ENCODE measurements around the gene CAPN9. TPM values are rescaled to one million over a fixed set of nuclear protein-coding genes. Genes with fewer than 3 reads are reported as not detected.
"Not testable (repeated sequence)": the region's sequence is repeated elsewhere in the genome, so short reads cannot be mapped to it uniquely, and the experiment has no call there.

The CAPN9 gene
- total RNA-seq, 6 experiments from 2014 or later, result not detected

DNA sequence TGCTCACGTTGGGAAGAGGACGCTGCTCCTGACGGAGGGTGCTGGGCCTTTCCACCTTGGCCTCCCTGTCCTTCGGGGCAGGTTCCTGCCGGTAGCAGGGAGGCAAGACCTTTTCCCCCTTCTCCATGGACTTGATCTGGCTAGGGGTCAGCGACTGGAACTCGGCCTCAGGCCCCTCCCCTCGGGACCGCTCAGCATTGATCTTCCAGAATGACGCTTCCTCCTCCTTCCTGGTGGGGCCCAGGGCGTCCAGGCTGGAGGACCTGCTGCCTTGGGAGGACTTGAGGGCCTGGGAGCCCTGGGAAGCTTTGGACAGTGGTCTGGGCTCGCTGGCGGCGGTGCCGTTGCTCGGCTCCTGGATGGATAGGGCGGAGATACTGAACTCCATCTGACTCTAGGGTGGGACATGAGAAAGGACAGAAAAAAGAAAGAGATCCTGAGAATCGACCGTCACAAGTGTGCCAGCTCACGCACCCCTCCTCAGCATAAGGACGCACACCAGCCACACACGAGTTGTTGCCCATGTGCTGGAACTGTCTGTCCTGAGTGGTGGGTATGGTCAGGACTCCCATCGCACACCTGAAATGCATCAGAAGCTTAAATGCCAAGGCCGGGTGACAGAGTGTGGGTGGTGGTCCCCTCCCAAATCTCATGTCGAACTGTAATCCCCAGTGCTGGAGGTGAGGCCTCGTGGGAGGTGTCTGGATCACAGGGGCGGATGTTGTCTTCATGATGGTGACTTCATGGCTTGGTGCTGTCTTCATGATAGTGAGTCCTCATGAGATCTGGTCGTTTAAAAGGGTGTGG lies 96.5 kb downstream of the CAPN9 start:
- no peaks in the 10 kb centered on the region for H3K27me3 ChIP-seq
- H3K9me3 ChIP-seq, result no peaks in the 10 kb centered on the region
- H3K36me3 ChIP-seq, result peaks cover 0 to 7% (median 0%) of the 10 kb centered on the region in 4 donors
- ATAC-seq (peak in 1 of 4 donors; percentile 23), DNase-seq (no peak)
- TF ChIP-seq POLR2A (IDR thresholded peaks at IDR 0.05), result no peak
- TF ChIP-seq, protein P1, sequence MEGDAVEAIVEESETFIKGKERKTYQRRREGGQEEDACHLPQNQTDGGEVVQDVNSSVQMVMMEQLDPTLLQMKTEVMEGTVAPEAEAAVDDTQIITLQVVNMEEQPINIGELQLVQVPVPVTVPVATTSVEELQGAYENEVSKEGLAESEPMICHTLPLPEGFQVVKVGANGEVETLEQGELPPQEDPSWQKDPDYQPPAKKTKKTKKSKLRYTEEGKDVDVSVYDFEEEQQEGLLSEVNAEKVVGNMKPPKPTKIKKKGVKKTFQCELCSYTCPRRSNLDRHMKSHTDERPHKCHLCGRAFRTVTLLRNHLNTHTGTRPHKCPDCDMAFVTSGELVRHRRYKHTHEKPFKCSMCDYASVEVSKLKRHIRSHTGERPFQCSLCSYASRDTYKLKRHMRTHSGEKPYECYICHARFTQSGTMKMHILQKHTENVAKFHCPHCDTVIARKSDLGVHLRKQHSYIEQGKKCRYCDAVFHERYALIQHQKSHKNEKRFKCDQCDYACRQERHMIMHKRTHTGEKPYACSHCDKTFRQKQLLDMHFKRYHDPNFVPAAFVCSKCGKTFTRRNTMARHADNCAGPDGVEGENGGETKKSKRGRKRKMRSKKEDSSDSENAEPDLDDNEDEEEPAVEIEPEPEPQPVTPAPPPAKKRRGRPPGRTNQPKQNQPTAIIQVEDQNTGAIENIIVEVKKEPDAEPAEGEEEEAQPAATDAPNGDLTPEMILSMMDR (IDR thresholded peaks at IDR 0.05), result no peak
- 83% methylated on average over 4 of the region's 28 CpGs for WGBS (ENCODE audit: insufficient coverage, low coverage, low lambda C conversion rate, missing lambda C conversion rate)
- H3K4me1 ChIP-seq, result no peaks in the 10 kb centered on the region
- H3K27ac ChIP-seq, result no peak overlapping the region
- intact Hi-C loops (cut with DNase I), result no loop called here
- no peak overlapping the region for H3K4me3 ChIP-seq

DNA sequence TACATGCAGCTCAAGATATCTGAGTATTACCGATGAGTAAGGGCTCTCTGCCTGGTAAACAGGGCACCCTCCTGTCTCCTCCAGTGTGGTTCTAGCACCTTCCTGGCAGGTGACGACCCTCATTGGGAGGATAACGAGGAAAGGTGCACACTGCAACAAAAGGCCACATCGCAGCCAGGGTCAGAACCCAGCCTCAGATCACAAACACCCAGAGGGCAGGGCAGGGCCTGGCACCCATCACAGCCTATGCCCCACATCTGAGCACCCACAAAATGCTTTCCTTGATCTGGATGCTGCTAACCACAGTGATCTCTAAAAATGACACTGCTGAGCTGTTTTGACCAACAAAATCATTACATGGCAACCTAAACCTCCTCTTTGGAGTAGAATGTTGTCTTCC lies 97.4 kb downstream of the CAPN9 start:
- H3K9me3 ChIP-seq, result no peaks in the 10 kb centered on the region
- DNase-seq (no peak), ATAC-seq (no peak)
- intact Hi-C loops (cut with DNase I), result no loop called here
- H3K4me3 ChIP-seq, result no peak overlapping the region
- no peak for TF ChIP-seq POLR2A (IDR thresholded peaks at IDR 0.05)
- TF ChIP-seq, protein P1 (IDR thresholded peaks at IDR 0.05), result no peak
- H3K27me3 ChIP-seq, result no peaks in the 10 kb centered on the region
- WGBS (ENCODE audit: insufficient coverage, low coverage, low lambda C conversion rate, missing lambda C conversion rate), result 100% methylated on average over 1 of the region's 4 CpGs
- H3K27ac ChIP-seq, result no peak overlapping the region
- H3K36me3 ChIP-seq, result peaks cover 0 to 2% (median 0%) of the 10 kb centered on the region in 4 donors
- H3K4me1 ChIP-seq, result peaks cover 0 to 5% (median 0%) of the 10 kb centered on the region in 4 donors

DNA sequence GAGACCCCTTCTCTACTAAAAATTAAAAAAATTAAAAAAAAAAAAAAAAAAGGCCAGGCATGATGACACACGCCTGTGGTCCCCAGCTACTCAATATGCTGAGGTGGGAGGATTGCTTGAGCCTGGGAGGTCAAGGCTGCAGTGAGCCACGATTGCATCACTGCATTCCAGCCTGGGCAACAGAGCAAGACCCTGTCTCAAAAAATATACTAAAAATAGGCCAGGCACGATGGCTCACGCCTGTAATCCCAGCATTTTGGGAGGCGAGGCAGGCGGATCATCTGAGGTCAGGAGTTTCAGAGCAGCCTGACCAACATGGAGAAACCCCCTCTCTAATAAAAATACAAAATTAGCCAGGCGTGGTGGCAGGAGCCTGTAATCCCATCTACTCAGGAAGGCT lies 98.0 kb downstream of the CAPN9 start:
- WGBS (ENCODE audit: insufficient coverage, low coverage, low lambda C conversion rate, missing lambda C conversion rate), result 86% methylated on average over 6 of the region's 7 CpGs
- H3K27me3 ChIP-seq; intact Hi-C loops (cut with DNase I); H3K9me3 ChIP-seq; DNase-seq; H3K36me3 ChIP-seq; ATAC-seq; H3K4me3 ChIP-seq; H3K27ac ChIP-seq: not testable (repeated sequence)
- H3K4me1 ChIP-seq, result peaks cover 0 to 11% (median 0%) of the 10 kb centered on the region in 4 donors

DNA sequence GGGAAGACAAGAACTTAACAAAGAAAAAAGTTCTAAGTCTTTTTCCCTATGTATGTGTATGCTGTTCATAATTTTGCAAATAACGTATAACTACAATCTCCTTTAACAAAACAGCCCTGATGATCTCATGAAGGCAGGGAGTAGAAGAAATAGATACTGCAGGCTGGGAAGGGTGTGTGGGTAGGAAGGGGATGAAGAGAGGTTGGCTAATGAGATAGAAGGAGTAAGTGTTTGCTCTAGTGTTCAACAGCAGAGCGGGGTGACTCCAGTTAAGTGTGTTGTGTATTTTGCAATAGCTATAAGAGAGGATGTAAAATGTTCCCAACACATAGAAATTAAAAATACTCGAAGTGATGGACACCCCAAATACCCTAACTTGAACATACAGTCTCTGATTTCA lies 101.0 kb downstream of the CAPN9 start:
- Histone ChIP-seq H3K36me3 (peaks cover 0 to 2% (median 0%) of the 10 kb centered on the region in 4 donors), H3K9me3 (no peaks in the 10 kb centered on the region), H3K4me1 (peaks cover 0 to 11% (median 0%) of the 10 kb centered on the region in 4 donors), H3K4me3 (no peak overlapping the region), H3K27me3 (no peaks in the 10 kb centered on the region), H3K27ac (no peak overlapping the region)
- TF ChIP-seq, protein P1 (IDR thresholded peaks at IDR 0.05), result no peak
- no peak for TF ChIP-seq POLR2A (IDR thresholded peaks at IDR 0.05)
- ATAC-seq, result no peak
- 91% methylated on average over 3 of the region's 3 CpGs for WGBS (ENCODE audit: insufficient coverage, low coverage, low lambda C conversion rate, missing lambda C conversion rate)
- intact Hi-C loops (cut with DNase I), result no loop called here
- no peak for DNase-seq

DNA sequence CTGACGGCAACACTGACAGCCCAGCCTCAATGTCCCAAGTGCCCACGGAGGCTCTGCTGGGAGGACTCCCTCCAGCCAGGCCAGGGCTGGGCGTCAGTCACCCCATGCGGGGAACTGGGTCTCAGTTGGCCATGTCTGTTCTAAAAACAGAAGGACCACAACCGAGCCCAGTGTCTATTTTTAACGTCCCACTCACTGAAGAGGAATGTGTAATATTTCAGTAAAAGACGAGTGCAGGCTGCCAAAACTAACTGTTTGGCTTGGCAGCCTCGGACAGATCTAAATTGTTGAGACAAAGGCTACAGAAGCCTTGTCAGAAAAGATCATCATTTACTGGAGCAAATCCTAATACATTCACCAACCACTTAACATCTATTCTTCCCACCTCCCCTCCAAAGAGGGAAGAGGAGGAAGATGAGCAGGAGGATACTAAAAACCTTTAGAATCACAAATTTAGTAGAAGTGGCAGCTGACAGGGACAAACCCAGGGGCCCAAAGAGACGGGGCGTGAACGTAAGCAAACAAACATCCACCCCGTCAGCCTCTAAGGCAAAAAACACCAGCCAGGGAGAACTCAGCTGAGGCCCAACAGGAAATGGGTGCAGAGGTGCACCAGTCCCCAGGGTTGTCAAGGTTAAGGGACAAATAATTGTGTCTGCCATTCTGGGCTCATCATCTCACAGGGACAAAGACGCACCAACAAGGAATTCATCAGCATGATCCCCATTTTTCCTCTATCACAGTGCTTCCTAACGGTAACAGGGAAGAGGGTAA lies 102.5 kb downstream of the CAPN9 start:
- ATAC-seq, result peak; percentile 64 to 89 (median 76)
- DNase-seq, result peak in 1 of 3 donors; percentile 37
- TF ChIP-seq, protein P1 (IDR thresholded peaks at IDR 0.05), result no peak
- no peak for TF ChIP-seq POLR2A (IDR thresholded peaks at IDR 0.05)
- intact Hi-C loops (cut with DNase I), result no loop called here
- 12% methylated on average over 9 of the region's 14 CpGs for WGBS (ENCODE audit: insufficient coverage, low coverage, low lambda C conversion rate, missing lambda C conversion rate)
- H3K36me3 ChIP-seq, result peaks cover 0 to 6% (median 0%) of the 10 kb centered on the region in 4 donors
- no peaks in the 10 kb centered on the region for H3K9me3 ChIP-seq
- H3K27ac ChIP-seq, result peak overlapping the region in 2 of 3 donors; percentile 49 to 65
- H3K4me1 ChIP-seq, result peaks cover 0 to 11% (median 0%) of the 10 kb centered on the region in 4 donors
- H3K4me3 ChIP-seq, result no peak overlapping the region
- H3K27me3 ChIP-seq, result no peaks in the 10 kb centered on the region
